ENCODE data around the gene HMG20A. TPM values are rescaled to one million over a fixed set of nuclear protein-coding genes. Genes with fewer than 3 reads are reported as not detected.

The HMG20A gene
- polyA plus RNA-seq, 1 experiment = 31.0 TPM

DNA sequence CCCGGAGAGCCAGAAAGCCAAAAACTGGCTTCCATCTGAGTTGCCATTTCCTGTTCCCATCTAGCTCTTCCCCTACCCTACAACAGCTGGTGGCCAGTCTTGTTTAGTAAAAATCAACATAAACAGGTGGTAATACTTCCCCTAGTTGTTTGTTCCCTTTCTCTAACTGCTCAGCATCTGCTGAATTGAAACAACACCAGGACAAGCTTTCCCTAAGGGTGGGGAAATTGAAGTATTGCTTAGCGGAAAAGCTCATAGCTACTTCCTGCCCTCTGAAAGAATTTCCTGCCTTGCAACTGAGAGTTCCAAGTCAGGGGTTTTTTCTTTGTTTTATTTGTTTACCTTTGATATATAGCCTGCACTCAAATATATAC lies 66.8 kb downstream of the HMG20A start:
- H3K36me3 ChIP-seq (ENCODE audit: control insufficient read depth, insufficient read depth, low read length) = no peaks in the 10 kb centered on the region
- DNase-seq (ENCODE audit: low read depth) = no peak
- no peaks in the 10 kb centered on the region for H3K27me3 ChIP-seq (ENCODE audit: control insufficient read depth, insufficient read depth, low read length)
- TF ChIP-seq, protein P1, sequence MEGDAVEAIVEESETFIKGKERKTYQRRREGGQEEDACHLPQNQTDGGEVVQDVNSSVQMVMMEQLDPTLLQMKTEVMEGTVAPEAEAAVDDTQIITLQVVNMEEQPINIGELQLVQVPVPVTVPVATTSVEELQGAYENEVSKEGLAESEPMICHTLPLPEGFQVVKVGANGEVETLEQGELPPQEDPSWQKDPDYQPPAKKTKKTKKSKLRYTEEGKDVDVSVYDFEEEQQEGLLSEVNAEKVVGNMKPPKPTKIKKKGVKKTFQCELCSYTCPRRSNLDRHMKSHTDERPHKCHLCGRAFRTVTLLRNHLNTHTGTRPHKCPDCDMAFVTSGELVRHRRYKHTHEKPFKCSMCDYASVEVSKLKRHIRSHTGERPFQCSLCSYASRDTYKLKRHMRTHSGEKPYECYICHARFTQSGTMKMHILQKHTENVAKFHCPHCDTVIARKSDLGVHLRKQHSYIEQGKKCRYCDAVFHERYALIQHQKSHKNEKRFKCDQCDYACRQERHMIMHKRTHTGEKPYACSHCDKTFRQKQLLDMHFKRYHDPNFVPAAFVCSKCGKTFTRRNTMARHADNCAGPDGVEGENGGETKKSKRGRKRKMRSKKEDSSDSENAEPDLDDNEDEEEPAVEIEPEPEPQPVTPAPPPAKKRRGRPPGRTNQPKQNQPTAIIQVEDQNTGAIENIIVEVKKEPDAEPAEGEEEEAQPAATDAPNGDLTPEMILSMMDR (IDR thresholded peaks at IDR 0.05; ENCODE audit: insufficient read depth, low read depth, low read length) = no peak
- H3K4me3 ChIP-seq (ENCODE audit: low read depth, low read length) = no peak overlapping the region
- CTCF ChIA-PET = no interaction called here
- POLR2A ChIA-PET = no interaction called here

DNA sequence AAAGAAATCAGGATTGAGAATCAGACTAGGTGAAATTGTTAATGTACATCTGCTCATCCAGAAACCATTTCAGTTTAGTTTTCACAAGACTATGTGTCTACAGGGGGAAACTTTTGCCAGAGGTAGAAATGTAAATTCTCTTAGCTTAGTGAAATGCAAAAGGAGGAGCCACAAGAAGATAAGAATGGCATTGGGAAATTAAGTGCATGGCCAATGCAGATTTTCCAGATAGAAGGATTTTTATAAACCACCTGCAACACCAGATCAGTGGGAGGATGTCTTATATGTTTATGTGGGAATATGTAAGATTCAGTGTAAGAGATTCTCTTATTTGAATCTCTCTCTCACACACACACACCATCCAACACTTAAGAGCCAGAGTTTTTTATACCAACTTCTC lies 67.2 kb downstream of the HMG20A start:
- ChIA-PET POLR2A (no interaction called here), CTCF (no interaction called here)
- Histone ChIP-seq H3K4me3 (ENCODE audit: low read depth, low read length) (no peak overlapping the region), H3K27me3 (ENCODE audit: control insufficient read depth, insufficient read depth, low read length) (no peaks in the 10 kb centered on the region), H3K36me3 (ENCODE audit: control insufficient read depth, insufficient read depth, low read length) (no peaks in the 10 kb centered on the region)
- DNase-seq (ENCODE audit: low read depth) = no peak
- TF ChIP-seq, protein P1 (IDR thresholded peaks at IDR 0.05; ENCODE audit: insufficient read depth, low read depth, low read length) = no peak

DNA sequence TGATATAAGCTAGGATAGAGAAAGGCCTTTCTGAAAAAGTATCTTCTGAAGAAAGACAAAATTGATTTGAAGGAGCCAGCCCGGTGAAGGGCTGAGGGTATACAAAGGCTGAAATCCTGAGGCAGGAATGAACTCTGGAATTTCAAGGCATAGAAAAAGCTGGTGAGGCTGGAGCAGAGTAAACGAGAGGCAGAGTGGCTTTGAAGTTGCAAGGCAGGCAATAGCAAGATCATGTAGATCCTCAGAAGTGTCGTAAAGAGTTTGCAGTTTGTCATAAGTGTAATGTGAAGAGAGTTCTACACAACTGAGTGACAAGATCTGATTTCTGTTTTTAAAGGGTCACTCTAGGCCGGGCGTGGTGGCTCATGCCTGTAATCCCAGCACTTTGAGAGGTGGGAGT lies 69.0 kb downstream of the HMG20A start:
- Histone ChIP-seq H3K36me3 (ENCODE audit: control insufficient read depth, insufficient read depth, low read length) (no peaks in the 10 kb centered on the region), H3K27me3 (ENCODE audit: control insufficient read depth, insufficient read depth, low read length) (no peaks in the 10 kb centered on the region), H3K4me3 (ENCODE audit: low read depth, low read length) (no peak overlapping the region)
- ChIA-PET CTCF (interaction anchor here (0.7 kb wide), 3 partner anchors 54 to 381 kb away, joined by 3 read pairs; no protein-coding TSS in a partner anchor), POLR2A (no interaction called here)
- DNase-seq (ENCODE audit: low read depth) = no peak
- TF ChIP-seq, protein P1 (IDR thresholded peaks at IDR 0.05; ENCODE audit: insufficient read depth, low read depth, low read length) = no peak

DNA sequence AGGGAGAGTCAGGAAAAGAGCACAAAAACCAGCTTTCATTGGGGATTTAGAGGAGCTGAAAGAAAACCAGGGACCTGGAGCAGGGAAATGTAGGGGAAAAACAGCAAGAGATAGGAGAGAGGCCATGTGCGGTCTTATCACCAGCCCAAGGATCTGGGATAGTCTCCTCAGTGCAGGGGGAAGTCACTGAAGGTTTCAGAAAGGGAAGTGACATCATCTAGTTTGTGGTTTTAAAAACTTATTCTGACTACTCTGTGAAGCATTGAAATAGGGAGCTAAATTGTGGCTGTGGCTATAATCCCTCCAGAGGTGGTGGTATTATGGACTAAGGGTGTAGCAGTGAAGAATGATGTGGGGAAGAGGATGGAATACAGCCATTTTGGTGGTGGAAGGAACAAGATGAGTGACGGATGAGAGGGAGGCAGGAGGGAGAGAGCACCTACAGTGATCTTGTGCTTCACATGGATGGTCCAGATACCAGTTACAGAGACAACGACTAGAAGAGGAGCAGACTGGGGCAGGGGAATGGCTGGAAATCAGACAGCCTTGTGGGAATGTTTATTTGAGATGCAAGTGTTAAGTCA lies 72.7 kb downstream of the HMG20A start:
- POLR2A ChIA-PET = no interaction called here
- TF ChIP-seq, protein P1 (IDR thresholded peaks at IDR 0.05; ENCODE audit: insufficient read depth, low read depth, low read length) = no peak
- H3K27me3 ChIP-seq (ENCODE audit: control insufficient read depth, insufficient read depth, low read length) = no peaks in the 10 kb centered on the region
- CTCF ChIA-PET = interaction anchor here (1.0 to 1.7 kb wide), 4 partner anchors 49 to 469 kb away, joined by 3 to 4 read pairs (median 3); no protein-coding TSS in a partner anchor
- DNase-seq (ENCODE audit: low read depth) = no peak
- H3K4me3 ChIP-seq (ENCODE audit: low read depth, low read length) = no peak overlapping the region
- no peaks in the 10 kb centered on the region for H3K36me3 ChIP-seq (ENCODE audit: control insufficient read depth, insufficient read depth, low read length)

DNA sequence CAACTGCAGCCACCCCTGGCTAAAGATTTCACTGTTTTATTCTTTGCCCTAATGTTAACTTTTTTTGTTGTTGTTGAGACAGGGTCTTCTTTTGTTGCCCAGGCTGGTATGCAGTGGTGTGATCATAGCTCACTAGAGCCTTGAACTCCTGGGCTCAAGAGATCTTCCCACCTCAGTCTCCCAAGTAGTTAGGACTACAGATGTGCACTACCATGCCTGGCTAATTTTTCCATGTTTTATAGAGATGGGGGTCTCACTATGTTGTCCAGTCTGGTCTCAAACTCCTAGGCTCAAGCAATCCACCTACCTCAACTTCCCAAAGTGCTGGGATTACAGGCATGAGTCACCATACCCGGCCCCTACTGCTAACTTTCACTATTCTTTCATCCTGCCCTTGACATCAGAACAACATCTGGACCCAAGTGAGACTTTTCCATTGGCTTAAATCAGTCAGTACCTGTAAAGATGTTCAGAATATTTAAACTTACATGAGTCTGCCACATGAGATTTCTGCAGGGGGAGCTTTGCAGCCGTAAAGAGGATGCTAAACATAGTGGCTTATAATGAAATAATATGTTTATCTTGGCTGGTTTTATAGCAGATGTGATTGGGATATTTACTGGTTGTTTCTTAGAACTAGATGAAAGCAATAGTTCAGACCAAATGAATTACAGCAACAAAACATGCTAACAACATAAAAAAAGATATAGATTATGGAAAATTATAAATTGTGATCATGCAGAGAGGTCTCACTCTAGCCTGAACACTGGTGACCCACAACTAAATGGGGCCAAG lies 73.6 kb downstream of the HMG20A start:
- H3K36me3 ChIP-seq (ENCODE audit: control insufficient read depth, insufficient read depth, low read length) = no peaks in the 10 kb centered on the region
- no peak for DNase-seq (ENCODE audit: low read depth)
- no peaks in the 10 kb centered on the region for H3K27me3 ChIP-seq (ENCODE audit: control insufficient read depth, insufficient read depth, low read length)
- no peak overlapping the region for H3K4me3 ChIP-seq (ENCODE audit: low read depth, low read length)
- CTCF ChIA-PET = interaction anchor here (1.0 to 6.6 kb wide), 7 partner anchors 12 to 471 kb away, joined by 3 to 48 read pairs (median 4); partner anchors contain the start of gene PEAK1
- POLR2A ChIA-PET = interaction anchor here (0.6 kb wide), 1 partner anchor 307 kb away, joined by 6 read pairs; no protein-coding TSS in a partner anchor
- TF ChIP-seq, protein P1 (IDR thresholded peaks at IDR 0.05; ENCODE audit: insufficient read depth, low read depth, low read length) = no peak
